ENCODE results near the gene ETV6.

DNA sequence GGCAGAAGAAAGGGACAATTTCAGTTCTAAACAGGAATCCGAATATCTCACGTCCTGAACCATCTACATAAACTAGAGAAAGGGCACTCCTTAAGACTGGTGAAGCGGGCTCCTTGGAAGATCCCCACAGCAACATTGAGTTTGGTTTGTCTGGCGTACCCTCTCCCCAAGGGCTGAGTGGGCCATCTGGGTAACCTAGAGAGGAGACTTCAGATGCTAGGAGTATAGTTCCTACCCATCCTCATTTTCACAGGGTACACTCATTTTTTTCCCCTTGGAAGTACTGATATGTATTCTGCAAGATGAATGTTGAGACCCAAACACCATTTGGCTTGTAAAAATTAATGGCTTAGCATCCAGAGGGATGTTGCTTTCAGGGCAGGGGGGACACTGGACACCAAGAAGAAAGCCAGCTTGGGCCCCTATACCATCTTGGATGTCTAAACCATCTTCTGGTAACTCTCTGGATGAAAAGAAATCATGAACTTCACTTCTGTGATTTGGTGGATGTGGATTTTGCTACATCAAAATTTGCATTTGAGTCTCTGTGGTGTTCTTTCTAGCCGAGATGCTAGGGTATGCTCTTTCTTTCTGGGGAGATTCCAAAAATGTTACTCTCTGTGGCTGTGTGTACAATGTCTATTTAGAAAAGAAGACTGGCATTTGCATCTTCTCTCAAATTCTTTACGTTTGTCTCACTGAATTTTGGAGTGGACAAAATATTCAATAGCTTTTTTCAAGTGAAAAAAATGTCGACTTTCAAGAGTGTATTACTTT lies 97.7 kb downstream of the ETV6 start:
- no peak for TF ChIP-seq CTCF (IDR thresholded peaks at IDR 0.05)
- TF ChIP-seq POLR2A (IDR thresholded peaks at IDR 0.05) = no peak
